Thoracic aorta endothelial cell (primary cell): ENCODE measurements around the gene TRIM45. TPM values are rescaled to one million over a fixed set of nuclear protein-coding genes. Genes with fewer than 3 reads are reported as not detected.
A peak's percentile ranks its signal among the peaks of the same experiment; 100 is the strongest.

Experiments
- small RNA-seq: library from RNA; depleted of rRNA; stranded (forward); fragments of <200 nt; gene quantifications from one replicate; pipeline ENCODE3, GENCODE V24; 2012
- total RNA-seq: library from RNA; depleted of rRNA; stranded (reverse); fragments of >200 nt; gene quantifications from 2 replicates; pipeline ENCODE4 v1.2.3, GENCODE V29; 2012

The TRIM45 gene
- 0.93 and 1.4 TPM in 2 replicates for total RNA-seq

GRCh38 chr1:117121589-117122329 lies at the start of gene TRIM45:
Gene TRIM45 (minus strand): TSS chr1:117121749. CDS start chr1:117121201, 548 bp downstream.

Small RNA genes within 50 kb of the gene (small RNA-seq; reads per million reads assigned to genes)
- 28.4 reads per million, percentile 97 among the genes with 10 or more reads in this experiment for gene MIR942

Other genes with a start within 250 kb of the TRIM45 start
- 12.8 and 18.5 TPM in 2 replicates for gene PTGFRN, start 211.8 kb downstream of the TRIM45 start, total RNA-seq
- gene CD101, start 120.0 kb downstream of the TRIM45 start, total RNA-seq, result 0.07 TPM in 1 of 2 replicates, not detected in the other
- gene TTF2, start 61.4 kb downstream of the TRIM45 start, total RNA-seq, result 28.6 and 32.0 TPM in 2 replicates
- gene VTCN1, start 89.2 kb upstream of the TRIM45 start, total RNA-seq, result not detected in 2 replicates
- 69.4 and 71.3 TPM in 2 replicates for gene MAN1A2, start 245.7 kb upstream of the TRIM45 start, total RNA-seq